GM20431 (cell line): ENCODE data around the gene DPYSL3.
"Not testable (repeated sequence)": the region's sequence is repeated elsewhere in the genome, so short reads cannot be mapped to it uniquely, and the experiment has no call there.

Experiments used
- in situ Hi-C: fragments of 300-500 bp; cut with MseI, MboI; formaldehyde crosslinking; loops from one replicate; pipeline ENCODE4 v1.15.0; 2020; ENCODE audit warnings: low sequenced_read_pairs; ENCODE audit not compliant: unreplicated experiment

DPYSL3 gene

GRCh38 chr5:147384346-147385193, 125.3 kb downstream of the DPYSL3 start:
- in situ Hi-C loops: no loop called here

DNA sequence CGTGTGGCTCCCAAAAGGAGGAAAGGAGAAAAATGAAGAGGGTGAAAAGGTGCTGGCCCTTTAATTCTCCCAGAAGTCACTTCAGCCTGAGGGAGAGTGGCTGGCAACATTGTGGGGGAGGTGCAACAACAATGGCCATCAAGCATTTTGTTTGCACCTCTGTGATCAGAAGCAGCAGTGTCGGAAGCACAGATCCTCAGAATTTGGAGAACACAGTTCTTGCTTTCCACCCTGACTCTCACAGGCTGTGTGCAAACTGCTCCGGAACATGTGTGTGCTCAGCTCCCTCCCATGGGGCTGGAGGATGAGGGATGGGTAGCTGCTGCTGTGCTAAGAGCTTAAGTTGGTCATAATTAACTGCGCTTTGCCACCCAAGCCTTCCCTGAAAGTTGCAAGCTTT, 127.1 kb downstream of the DPYSL3 start:
- in situ Hi-C loops: no loop called here

DNA sequence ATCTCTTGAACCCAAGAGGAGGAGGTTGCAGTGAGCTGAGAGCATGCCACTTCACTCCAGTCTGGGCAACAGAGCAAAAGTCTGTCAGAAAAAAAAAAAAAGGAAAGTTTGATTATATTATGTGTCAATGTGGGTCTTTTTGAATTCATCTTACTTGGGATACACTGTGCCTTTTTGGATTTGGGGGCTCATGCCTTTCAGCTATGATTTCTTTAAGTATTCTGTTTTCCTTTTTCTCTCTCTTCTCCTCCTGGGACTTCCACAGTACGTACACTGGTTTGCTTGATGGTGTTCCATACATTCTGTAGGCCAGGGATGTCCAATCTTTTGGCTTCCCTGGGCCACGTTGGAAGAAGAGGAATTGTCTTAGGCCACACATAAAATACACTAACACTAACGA, 128.3 kb downstream of the DPYSL3 start:
- in situ Hi-C loops: no loop called here

- in situ Hi-C loops: no loop called here
These were observed 132.2 kb downstream of the DPYSL3 start for GRCh38 chr5:147377682-147378081.

GRCh38 chr5:147375151-147375550, 134.7 kb downstream of the DPYSL3 start:
- in situ Hi-C loops: no loop called here

DNA sequence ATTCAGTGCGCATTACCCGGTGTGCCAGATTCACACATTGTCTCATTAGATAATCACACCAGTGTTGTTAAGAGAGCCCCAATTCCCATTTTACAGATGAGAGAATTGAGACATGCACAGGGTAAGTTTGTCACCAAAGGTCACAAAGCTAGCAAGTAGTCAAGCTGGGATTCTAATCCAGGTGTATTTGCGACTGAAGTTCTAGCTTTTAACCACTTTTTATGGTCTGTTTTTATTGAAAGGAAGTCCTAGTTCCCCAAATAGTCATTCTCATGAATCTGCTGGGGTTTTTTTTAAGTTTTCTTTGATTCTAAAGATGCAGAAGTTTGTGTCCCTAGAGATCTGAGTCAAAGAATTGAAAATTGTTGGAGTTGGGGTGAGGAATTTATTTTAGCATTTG, 136.5 kb downstream of the DPYSL3 start:
- in situ Hi-C loops: no loop called here

DNA sequence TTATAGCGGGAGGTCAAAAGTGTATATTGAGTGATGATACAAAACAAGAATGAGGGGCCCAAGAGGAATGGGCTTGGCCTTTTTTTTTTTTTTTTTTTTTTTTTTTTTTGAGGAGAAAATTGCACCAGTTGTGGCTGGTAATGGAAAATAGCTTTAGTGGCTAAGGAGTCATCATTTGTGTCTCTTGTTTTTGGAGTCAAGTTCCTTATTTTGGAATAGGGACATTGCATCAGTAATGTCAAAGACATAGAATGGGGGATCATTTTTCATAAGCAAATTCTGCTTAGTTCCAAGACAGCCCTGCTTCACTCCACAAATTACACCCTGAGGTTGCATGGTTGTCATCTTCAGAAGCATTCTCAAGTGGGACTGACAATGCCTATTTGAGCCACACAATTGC, 137.7 kb downstream of the DPYSL3 start:
- in situ Hi-C loops: no loop called here

- in situ Hi-C loops: no loop called here
These were observed 138.6 kb downstream of the DPYSL3 start for GRCh38 chr5:147371290-147371689.

GRCh38 chr5:147369742-147370374, 140.0 kb downstream of the DPYSL3 start:
- in situ Hi-C loops: no loop called here

GRCh38 chr5:147367381-147367780, 142.5 kb downstream of the DPYSL3 start:
- in situ Hi-C loops: not testable (repeated sequence)

DNA sequence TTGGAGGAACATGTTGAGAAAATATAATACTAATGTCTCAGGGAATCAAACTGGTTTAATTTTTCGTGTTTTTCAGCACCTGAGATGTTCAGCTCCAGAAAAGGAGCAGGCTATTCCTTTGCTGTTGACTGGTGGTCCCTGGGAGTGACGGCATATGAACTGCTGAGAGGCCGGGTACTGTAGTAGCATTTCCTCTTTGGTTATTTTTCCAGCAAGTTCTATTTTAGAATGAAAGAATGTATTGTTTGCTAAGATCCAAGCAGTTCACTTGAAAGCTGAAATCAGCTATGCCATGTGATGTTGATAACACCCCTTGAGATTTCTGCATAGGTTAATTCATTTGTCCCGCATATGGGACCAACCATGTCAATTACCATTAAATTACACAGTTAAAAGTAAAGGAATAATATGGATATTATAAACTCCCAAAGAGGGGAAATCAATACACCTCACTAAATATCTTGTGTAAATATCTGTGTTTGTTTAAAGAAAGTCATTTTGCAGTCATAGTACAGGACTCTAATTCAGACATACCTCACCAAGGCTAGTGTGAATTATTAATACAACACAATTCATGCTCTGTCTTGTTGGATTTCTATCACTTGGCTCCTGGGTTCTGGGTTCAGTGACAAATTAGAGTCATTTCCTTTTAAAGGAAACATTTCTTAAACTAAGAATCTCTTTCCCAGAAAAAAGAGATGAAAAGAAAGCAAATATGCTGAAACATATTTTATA, 148.3 kb downstream of the DPYSL3 start:
- in situ Hi-C loops: no loop called here

- in situ Hi-C loops: no loop called here
These were observed 149.1 kb downstream of the DPYSL3 start for GRCh38 chr5:147360816-147361215.

GRCh38 chr5:147359581-147359980, 150.3 kb downstream of the DPYSL3 start:
- in situ Hi-C loops: no loop called here

DNA sequence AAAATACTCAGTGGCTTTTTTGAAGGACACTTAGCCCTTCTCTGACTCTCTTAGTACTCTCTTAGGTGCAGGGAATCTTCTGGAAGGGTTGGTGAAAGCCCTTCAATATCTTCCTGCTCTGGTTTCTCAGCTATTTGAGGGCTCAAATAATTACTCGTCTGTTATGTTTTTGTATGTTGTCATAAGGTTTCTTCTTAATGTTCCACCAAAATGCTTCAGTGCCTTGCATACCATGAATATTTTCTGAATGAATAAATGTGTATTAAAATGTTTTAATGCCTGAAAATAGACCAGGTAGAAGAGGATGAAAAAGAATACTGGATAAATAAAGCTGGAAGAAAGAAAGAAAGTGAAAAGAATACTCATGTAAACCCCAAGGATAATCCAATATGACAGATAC, 150.8 kb downstream of the DPYSL3 start:
- in situ Hi-C loops: no loop called here

DNA sequence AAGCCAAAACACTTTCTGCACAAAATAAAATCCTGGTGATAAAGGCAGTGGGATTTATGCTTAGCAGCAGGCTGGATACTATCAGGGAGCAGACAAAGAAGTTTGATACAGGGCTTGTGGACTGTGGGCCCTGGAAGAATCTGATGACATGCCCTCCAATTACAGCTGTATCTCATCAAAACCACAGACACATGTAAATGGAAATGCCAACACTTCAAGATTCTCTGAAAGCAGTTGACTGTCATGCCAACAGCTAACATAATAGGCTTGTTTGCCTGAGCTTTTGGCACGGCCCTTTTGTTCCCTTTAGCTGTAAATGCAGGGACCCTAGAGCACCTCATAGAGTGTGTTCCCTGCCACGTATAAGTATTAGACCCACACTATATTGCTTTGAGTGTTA, 160.6 kb downstream of the DPYSL3 start:
- in situ Hi-C loops: no loop called here

- in situ Hi-C loops: no loop called here
These were observed 161.4 kb downstream of the DPYSL3 start for GRCh38 chr5:147348451-147348850.

- in situ Hi-C loops: no loop called here
These were observed 161.8 kb downstream of the DPYSL3 start for GRCh38 chr5:147348046-147348445.

- in situ Hi-C loops: no loop called here
These were observed 163.8 kb downstream of the DPYSL3 start for GRCh38 chr5:147346006-147346561.

DNA sequence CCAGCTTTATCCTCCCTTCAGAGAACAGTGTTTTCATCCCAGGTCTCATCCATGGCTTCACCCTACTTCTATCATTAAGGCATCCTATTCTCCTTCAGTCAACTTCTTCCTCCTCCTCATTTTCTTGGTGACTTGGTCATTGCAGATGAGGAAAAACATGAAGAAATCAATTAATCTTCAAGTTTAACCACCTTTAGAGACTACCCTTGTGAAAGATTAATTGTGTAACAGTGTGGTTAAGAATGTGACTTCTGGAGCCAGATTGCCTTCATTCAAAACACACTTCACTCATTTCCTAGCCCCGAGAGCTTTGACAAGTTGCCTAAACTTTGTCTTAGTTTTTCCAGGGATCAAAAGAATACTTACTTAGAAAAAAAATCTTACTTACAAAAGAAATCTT, 165.0 kb downstream of the DPYSL3 start:
- in situ Hi-C loops: no loop called here

DNA sequence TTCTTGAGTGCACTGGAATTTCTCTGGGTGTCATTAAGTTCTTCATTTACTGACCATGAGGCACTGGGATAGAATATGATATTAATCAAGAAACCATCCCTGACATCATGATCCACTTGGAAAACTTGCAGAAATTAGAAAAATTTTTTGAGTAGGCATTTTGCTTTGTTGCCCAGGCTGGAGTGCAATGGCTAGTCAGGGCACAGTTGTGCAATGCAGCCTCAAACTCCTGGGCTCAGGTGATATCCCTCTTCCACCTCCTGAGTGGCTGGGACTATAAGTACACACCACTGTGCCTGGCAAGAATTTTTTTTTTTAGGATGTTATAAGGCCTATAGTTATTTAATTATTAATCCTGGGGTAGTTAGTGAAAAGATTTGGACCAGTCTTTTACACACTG, 168.5 kb downstream of the DPYSL3 start:
- in situ Hi-C loops: no loop called here

DNA sequence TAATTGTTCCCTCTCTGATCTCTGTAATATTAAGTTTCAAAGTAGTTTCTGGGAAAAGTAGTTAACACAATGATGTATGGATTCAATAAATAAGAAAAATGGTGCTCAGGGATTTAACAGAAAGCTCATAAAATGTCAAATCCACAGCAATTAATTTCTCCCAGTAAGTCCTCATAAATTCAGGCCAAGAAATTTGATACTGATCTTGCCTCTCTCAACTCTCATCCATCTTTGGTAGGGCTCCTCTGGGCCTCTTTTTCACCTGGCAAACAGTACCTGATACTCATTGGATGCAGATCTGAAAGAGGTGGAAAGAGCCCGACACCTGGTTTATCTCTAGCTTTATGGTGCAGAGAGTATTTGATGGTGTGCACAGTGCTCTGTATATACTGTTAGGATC, 168.9 kb downstream of the DPYSL3 start:
- in situ Hi-C loops: no loop called here
